NOMO-1 treated with dmso at 0.1 percent for 144 hours (cell line): Measurements from ENCODE around the gene NR2F2.

Source experiments
- DNase-seq: peaks from one replicate; lab custom pipeline; 2025; ENCODE audit not compliant: unreplicated experiment; lab: John Stamatoyannopoulos, UW

The NR2F2 gene

GRCh38 chr15:96316953-96317629 is 13.4 kb upstream of the NR2F2 start:
- DNase-seq: no peak

DNA sequence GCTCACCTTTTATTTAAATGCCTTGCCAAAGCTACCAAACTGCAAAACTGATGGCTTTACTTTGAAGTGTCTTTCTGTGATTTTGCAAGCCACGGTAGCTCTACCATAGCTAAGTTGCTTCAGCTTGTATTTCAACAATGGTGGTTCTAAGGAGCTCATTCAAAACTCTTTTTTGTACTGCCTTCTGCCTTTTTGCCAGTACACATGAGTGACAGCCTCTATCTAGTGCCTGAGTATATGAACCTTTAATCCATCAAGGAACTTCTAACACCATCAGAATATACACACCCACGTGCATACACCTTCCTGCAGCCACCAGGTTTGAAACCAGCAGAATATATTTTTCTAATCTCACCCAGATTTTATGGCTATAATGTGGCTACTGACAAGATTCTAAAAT is 10.4 kb upstream of the NR2F2 start:
- no peak for DNase-seq

- no peak for DNase-seq
These were observed 9.5 kb upstream of the NR2F2 start for GRCh38 chr15:96320703-96321638.

DNA sequence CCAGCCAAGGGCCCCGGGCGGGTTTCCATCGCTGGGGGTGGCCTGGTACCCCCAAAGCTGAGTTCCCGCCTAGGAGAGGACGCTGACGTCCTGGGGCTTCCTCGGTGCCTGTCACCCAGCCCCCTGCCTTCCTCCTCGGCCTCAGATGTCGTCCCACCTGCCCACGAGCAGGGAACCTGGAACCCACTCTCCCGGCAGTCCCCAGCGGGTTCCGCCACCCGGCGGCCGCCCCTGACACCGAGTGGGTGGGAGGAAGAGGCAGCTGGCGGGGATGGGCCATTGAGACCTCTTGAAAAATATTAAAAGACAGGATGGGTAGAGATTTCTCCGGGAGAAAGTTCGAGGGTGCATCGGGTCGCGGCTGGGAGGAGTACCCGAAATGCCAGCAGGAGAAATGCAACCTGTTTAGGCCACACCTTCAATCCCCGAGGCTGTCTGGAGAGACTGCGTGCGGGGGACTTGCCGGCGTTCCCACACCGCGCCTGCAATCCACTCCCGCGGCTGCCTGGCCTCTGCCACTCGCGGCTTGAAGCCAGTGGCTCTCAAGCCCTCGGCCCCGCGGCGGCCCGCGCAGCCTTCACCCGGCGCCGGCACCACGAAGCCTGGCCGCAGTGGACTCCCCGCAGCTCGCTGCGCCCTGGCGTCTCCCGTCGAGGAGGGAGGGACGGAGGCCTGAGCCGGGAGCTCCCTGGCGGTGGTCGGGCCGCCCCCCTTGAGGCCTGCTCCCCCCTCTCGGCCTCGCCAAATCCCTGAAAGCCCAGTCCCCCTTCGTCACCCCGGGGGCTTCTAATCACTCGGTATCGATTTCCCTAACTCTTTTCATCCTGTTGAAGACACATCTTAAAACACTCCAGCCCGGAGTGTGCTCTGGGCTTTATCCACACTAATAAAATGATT is 8.6 kb upstream of the NR2F2 start:
- DNase-seq: no peak

DNA sequence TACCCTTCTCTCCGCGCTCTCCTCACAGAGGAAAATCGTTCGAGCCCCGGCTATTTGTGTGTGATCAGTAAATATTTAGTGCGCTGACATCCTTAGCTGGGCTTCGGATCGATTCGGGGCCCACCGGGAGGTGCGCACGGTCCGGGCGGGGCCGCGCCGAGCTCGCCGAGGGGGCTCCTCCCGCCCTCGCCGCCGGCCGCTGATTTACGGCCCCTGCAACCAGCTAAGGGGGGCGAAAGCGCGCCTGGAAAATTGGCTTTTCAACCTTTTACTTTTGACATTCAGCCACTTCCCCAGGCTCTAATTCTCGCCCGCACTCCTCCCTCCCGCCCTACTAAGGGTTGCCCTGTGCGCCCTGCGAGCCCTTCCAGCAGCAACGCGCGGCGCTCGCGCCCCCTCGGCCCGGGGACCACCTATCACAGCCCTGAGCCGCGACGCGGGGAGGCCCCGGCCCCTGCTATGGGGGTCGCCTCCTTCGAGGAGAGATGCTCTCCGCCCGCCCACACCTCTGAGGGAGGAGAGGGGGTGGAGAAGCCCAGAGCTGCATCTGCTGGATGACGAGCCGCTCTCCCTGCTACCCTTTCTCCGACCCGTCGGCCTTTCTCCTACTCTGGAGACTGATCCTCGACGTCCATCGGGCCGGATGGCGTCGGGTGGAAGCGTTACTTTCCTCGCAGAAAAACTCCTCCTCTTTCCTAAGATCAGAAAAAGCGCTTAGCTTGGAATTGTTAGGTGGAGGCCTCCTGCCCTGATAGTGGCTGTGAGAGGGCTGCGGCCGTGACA is 7.8 kb upstream of the NR2F2 start:
- no peak for DNase-seq

GRCh38 chr15:96323319-96324145 is 7.0 kb upstream of the NR2F2 start:
- no peak for DNase-seq

DNA sequence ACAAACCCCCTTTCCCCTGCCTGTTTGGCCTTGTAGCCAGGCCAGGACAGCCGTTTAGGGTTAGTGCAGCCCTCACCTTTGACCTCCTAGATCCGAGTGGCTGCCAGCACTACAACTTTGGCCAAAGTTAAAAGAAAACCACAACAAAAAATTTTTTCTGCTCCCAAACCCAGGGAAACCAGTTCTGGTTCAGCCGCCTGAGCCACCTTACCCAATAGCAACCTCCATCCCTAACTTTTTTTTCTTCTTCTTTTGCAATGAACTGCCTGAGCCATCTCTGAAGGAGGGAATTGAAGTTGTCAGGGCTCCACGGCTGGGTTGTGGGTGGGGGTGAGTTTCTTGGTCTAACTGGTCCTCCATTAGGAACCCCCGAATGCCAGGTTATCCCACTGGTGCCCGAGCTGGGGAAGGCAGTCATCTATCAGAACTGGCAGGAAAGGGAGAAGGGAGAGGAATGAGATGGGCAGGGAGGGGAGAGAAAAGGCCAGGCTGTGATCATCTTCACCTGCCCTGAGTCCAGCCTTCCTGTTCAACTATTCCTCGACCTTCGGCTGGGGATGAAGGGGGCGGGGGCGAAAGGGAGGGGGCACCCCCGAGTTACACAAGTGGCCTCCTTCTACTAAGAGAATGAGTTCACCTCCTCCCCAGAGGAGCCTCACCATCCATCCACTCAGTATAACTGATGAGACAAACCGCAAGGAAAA is 6.2 kb upstream of the NR2F2 start:
- no peak for DNase-seq

DNA sequence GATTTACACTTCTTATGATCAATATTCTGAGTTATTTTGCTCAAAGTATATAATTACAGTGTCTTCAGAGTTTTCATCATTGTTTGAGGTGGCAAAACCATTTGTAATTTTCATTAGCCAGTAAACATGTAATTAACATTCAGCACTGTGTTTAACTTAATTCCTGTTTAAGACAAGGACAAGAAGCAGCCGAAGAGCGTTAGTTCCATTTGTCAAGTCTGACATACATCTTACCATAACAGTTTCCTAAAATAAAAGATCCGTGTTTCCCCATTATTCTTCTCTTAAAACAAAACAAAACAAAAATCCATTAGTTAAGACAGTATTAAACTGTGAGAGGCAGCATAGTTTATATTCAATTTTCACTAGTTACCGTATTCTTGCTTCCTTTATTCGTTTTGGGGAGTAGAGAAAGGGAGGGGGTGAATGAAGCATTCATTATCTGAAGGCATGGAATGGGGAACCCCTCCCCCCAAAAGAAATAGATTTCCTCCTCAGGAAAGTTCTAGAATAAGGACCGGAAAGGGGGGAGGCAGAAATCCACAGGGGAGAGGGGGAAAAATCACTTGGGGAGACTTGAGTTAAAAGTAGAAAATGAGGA is 5.5 kb upstream of the NR2F2 start:
- no peak for DNase-seq

DNA sequence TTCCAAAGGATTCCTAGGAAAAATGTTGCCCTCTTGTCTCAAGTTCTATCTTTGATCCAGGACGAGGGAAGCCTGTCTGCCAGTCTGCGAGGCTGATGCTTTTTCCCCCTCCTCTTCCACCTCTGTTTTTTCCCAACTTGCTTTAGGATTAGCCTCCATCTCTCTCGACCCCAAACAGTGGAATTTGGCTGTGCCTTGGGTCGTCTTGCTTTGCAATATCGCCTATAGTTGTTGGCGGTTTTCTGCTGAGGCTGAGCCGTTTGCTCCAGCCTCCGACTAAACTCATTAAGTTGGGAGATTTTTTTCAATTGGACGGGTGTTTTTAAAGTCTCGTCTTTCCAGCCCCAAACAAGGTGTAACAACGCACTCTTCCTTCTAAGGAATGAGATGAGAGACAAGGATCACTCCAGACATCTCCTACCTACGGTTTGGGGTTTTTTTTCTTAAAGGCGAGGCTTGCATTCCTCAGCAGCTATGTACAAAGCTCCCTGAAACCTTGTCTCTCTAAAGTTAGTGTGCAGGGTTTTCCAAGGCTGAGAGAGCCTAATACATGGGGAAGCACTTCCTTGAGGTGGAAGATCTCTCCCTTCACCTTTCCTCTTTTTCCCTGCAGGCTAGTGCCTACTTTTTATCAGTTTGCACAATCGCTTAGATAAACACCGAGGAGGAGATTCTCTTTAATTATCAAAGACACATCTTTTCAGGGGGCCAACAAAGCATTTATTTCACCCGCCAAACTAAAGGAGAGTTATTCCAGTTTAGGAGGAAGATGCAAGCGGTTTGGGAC is 4.8 kb upstream of the NR2F2 start:
- DNase-seq: no peak

- peak; percentile 60 for DNase-seq
These were observed 4.0 kb upstream of the NR2F2 start for GRCh38 chr15:96326328-96327154.

- peak; percentile 80 for DNase-seq
These were observed 3.3 kb upstream of the NR2F2 start for GRCh38 chr15:96327155-96327741.

GRCh38 chr15:96328181-96328876 is 2.2 kb upstream of the NR2F2 start:
- DNase-seq: no peak

GRCh38 chr15:96328877-96329195 is 1.7 kb upstream of the NR2F2 start:
- DNase-seq: no peak

DNA sequence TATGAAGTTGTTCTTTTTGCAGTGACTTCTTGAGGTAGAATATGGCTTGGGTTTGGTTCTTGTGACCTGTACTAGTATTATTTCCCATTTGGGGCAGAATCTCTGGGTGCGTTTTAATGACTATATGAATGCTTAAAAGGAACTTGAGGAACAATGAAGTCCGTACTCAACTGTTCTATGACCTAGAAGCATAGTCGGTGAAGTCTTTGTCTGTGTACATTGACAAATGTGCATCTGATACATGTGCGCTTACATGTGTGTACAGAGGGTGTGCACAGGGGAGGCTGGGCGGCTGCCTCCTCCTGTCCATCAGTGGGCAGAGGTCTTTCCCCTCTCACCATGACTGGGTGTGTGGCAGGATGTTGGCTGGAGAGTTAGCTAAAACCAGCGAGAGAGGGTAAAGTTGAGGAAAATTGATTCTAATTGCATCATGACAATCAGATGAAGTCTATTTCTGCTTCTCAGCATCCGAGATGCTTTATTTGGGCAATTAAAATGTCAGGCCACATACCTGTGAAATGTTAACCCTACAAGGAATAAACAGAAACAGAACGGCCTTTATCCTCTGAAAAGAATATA is 1.0 kb upstream of the NR2F2 start:
- DNase-seq: no peak

GRCh38 chr15:96330064-96330449 is 443 bp upstream of the NR2F2 start:
- DNase-seq: peak; percentile 58
